Adrenal gland (tissue), 5 donors: ENCODE results near the gene EZH1.

Experiments
- POLR2A ChIP-seq, 2 donors: fragments of 450-650 bp; IDR thresholded peaks; one replicate each; pipeline ENCODE4 v1.6.1; 2017; ENCODE audit warnings: antibody characterized with exemption in 2 of 2, mild to moderate bottlenecking in 2 of 2, moderate library complexity in 1 of 2
- TF ChIP-seq, protein P1 (sequence below), 6 experiments: fragments of 450-650 bp in 4 of 6; fragments of 200-600 bp in 2 of 6; sonication (generic) in 1 of 6; IDR thresholded peaks; 1 replicate in 5 of 6; 2 replicates in 1 of 6; pipeline versions ENCODE4 v1.5.1 to v1.8.0; 2016 to 2021; ENCODE audit warnings: antibody characterized with exemption in 6 of 6, mild to moderate bottlenecking in 2 of 6, moderate library complexity in 1 of 6
- donor health status: DM: no; HTN: no; CAD: no.

DNA sequence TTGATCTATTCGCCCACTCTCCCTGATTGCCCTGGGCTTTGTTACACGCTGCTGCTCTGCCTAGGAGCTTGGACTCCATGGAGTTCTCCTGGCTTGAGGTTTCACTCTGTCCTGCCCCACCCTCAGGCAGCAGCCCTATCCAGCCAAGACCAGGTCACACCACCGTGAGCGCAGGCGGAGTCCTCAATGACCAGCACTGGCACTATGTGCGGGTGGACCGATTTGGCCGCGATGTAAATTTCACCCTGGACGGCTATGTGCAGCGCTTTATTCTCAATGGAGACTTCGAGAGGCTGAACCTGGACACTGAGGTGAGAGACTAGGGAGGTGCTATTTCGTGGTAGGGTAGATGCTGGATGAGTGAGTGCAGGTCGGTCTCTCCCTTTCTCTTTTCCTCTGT, 59.0 kb downstream of the EZH1 start:
- TF ChIP-seq, protein P1, sequence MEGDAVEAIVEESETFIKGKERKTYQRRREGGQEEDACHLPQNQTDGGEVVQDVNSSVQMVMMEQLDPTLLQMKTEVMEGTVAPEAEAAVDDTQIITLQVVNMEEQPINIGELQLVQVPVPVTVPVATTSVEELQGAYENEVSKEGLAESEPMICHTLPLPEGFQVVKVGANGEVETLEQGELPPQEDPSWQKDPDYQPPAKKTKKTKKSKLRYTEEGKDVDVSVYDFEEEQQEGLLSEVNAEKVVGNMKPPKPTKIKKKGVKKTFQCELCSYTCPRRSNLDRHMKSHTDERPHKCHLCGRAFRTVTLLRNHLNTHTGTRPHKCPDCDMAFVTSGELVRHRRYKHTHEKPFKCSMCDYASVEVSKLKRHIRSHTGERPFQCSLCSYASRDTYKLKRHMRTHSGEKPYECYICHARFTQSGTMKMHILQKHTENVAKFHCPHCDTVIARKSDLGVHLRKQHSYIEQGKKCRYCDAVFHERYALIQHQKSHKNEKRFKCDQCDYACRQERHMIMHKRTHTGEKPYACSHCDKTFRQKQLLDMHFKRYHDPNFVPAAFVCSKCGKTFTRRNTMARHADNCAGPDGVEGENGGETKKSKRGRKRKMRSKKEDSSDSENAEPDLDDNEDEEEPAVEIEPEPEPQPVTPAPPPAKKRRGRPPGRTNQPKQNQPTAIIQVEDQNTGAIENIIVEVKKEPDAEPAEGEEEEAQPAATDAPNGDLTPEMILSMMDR (IDR thresholded peaks at IDR 0.05): no peak
- TF ChIP-seq POLR2A (IDR thresholded peaks at IDR 0.05): no peak
